Tibial artery (tissue), 4 donors: ENCODE results near the gene TSPAN16.
"Not testable (repeated sequence)": the region's sequence is repeated elsewhere in the genome, so short reads cannot be mapped to it uniquely, and the experiment has no call there.

ENCODE experiments used
- DNase-seq, 2 donors: peaks; one replicate each; pipeline ENCODE4 v3.0.0-alpha.2; 2019
- H3K27ac ChIP-seq, 2 donors: fragments of 200-600 bp; sonication (generic) in 1 of 2; 1 replicate in 1 of 2; 2 replicates in 1 of 2; pipeline ENCODE4 v1.5.1; 2018 to 2019; ENCODE audit warnings: mild to moderate bottlenecking in 1 of 2
- H3K27me3 ChIP-seq, 2 donors: fragments of 200-600 bp; sonication (generic) in 1 of 2; one replicate each; pipeline versions ENCODE4 v1.5.1 to v1.6.0; 2016 to 2019
- H3K36me3 ChIP-seq, 3 donors: fragments of 200-600 bp; sonication (generic) in 2 of 3; one replicate each; pipeline ENCODE4 v1.5.1; 2016 to 2019; ENCODE audit warnings: mild to moderate bottlenecking in 2 of 3
- H3K4me1 ChIP-seq, 4 donors: fragments of 200-600 bp; sonication (generic) in 2 of 4; 1 replicate in 3 of 4; 2 replicates in 1 of 4; pipeline ENCODE4 v1.5.1; 2016 to 2019
- H3K4me3 ChIP-seq, 2 donors: fragments of 200-600 bp; sonication (generic) in 1 of 2; 1 replicate in 1 of 2; 2 replicates in 1 of 2; pipeline ENCODE4 v1.5.1; 2018 to 2019; ENCODE audit warnings: mild to moderate bottlenecking in 2 of 2
- H3K9me3 ChIP-seq, 3 donors: fragments of 200-600 bp; sonication (generic) in 1 of 3; one replicate each; pipeline ENCODE4 v1.5.1; 2016 to 2019
- intact Hi-C: fragments of 100-400 bp; cut with DNase I; formaldehyde crosslinking; loops from one replicate; pipeline ENCODE4 v1.15.0; 2023; ENCODE audit warnings: low total_unique reads
- TF ChIP-seq, protein P1 (sequence below), 2 experiments: fragments of 200-600 bp in 1 of 2; fragments of 450-650 bp in 1 of 2; IDR thresholded peaks; one replicate each; pipeline ENCODE4 v1.5.1; 2017 to 2019; ENCODE audit warnings: antibody characterized with exemption in 2 of 2, mild to moderate bottlenecking in 1 of 2, moderate library complexity in 1 of 2

The TSPAN16 gene

GRCh38 chr19:11337080-11337479, 41.1 kb downstream of the TSPAN16 start:
- no peak overlapping the region for H3K4me3 ChIP-seq
- no peaks in the 10 kb centered on the region for H3K9me3 ChIP-seq
- peaks cover 44 to 62% (median 52%) of the 10 kb centered on the region in 3 donors for H3K36me3 ChIP-seq
- TF ChIP-seq, protein P1, sequence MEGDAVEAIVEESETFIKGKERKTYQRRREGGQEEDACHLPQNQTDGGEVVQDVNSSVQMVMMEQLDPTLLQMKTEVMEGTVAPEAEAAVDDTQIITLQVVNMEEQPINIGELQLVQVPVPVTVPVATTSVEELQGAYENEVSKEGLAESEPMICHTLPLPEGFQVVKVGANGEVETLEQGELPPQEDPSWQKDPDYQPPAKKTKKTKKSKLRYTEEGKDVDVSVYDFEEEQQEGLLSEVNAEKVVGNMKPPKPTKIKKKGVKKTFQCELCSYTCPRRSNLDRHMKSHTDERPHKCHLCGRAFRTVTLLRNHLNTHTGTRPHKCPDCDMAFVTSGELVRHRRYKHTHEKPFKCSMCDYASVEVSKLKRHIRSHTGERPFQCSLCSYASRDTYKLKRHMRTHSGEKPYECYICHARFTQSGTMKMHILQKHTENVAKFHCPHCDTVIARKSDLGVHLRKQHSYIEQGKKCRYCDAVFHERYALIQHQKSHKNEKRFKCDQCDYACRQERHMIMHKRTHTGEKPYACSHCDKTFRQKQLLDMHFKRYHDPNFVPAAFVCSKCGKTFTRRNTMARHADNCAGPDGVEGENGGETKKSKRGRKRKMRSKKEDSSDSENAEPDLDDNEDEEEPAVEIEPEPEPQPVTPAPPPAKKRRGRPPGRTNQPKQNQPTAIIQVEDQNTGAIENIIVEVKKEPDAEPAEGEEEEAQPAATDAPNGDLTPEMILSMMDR (IDR thresholded peaks at IDR 0.05): no peak
- intact Hi-C loops: loop anchor here (5.0 kb wide), 1 partner anchor 45 kb away; no protein-coding TSS in a partner anchor
- peaks cover 0 to 21% (median 17%) of the 10 kb centered on the region in 4 donors for H3K4me1 ChIP-seq
- DNase-seq: no peak
- no peak overlapping the region for H3K27ac ChIP-seq
- H3K27me3 ChIP-seq: no peaks in the 10 kb centered on the region

- TF ChIP-seq, protein P1 (IDR thresholded peaks at IDR 0.05): no peak
- H3K9me3 ChIP-seq: no peaks in the 10 kb centered on the region
- peaks cover 0 to 26% (median 17%) of the 10 kb centered on the region in 4 donors for H3K4me1 ChIP-seq
- H3K27me3 ChIP-seq: no peaks in the 10 kb centered on the region
- intact Hi-C loops: loop anchor here (5.0 kb wide), 1 partner anchor 46 kb away; no protein-coding TSS in a partner anchor
- peak overlapping the region in 1 of 2 donors; percentile 89 for H3K4me3 ChIP-seq
- H3K27ac ChIP-seq: peak overlapping the region; percentile 80 to 81
- H3K36me3 ChIP-seq: peaks cover 35 to 60% (median 41%) of the 10 kb centered on the region in 3 donors
- no peak for DNase-seq
Measured at GRCh38 chr19:11338121-11338520, 42.2 kb downstream of the TSPAN16 start.

GRCh38 chr19:11338569-11339253, 42.8 kb downstream of the TSPAN16 start:
- Histone ChIP-seq H3K27me3 (no peaks in the 10 kb centered on the region), H3K27ac (peak overlapping the region; percentile 80 to 81), H3K9me3 (no peaks in the 10 kb centered on the region), H3K36me3 (peaks cover 29 to 54% (median 36%) of the 10 kb centered on the region in 3 donors), H3K4me1 (peaks cover 0 to 32% (median 21%) of the 10 kb centered on the region in 4 donors), H3K4me3 (peak overlapping the region; percentile 67 to 89)
- intact Hi-C loops: loop anchor here (5.0 kb wide), 1 partner anchor 46 kb away; no protein-coding TSS in a partner anchor
- TF ChIP-seq, protein P1 (IDR thresholded peaks at IDR 0.05): no peak
- DNase-seq: no peak

DNA sequence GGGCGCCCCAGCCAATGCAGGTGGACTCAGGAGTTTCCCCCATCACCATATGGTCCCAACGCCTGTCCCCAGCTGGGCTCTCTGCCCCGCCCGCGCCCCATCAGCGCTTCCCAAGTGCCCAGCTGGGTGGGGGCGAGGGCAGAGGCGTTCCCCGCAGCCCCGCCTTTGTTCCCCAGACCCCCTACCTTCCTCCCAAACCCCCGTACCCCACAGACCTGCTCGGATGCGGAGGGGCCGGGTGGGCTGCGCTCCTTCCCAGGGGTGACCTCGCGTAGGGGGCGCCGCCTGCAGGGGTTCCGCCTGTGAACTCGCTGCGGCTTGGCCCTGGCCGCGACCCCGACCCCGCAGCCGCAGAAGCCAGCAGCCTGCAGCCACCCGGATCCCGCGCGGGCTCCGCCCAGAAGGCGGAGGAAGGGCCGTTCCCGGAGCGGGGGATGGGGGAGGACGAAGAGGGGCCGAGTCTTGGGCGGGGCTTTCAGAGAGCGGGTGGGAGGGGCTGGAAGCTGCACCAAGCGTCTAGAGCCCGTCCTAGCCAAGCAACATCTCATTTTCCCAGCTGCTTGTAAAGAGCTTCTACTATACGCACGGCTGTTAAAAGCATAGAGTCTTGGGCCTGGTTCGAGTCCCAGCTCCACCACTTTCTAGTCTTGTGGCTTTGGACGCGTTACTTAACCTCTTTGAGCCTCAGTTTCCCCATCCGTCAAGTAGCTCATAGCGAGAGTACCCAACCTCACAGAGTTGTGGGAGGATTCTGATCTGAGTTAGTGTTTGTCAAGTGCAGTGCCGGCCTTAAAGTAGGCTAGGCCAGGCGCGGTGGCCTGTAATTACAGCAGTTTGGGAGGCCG, 43.5 kb downstream of the TSPAN16 start, which contains the start of gene RAB3D:
TSS of gene RAB3D (minus strand) at position 404 of the 845 bp plus-strand sequence. CDS start 2,258 bp downstream, outside the sequence.
- H3K36me3 ChIP-seq: peaks cover 22 to 46% (median 28%) of the 10 kb centered on the region in 3 donors
- TF ChIP-seq, protein P1 (IDR thresholded peaks at IDR 0.05): no peak
- H3K4me1 ChIP-seq: peaks cover 0 to 40% (median 28%) of the 10 kb centered on the region in 4 donors
- H3K4me3 ChIP-seq: peak within 1 kb of the TSS; percentile 67 to 89
- H3K27me3 ChIP-seq: no peaks in the 10 kb centered on the region
- peak; percentile 91 to 97 for DNase-seq
- no peaks in the 10 kb centered on the region for H3K9me3 ChIP-seq
- peak within 1 kb of the TSS; percentile 80 to 81 for H3K27ac ChIP-seq
- intact Hi-C loops: loop anchor here (5.0 kb wide), 1 partner anchor 47 kb away; no protein-coding TSS in a partner anchor

- peaks cover 0 to 46% (median 34%) of the 10 kb centered on the region in 4 donors for H3K4me1 ChIP-seq
- H3K27ac ChIP-seq: peak overlapping the region; percentile 80 to 81
- H3K4me3 ChIP-seq: peak overlapping the region; percentile 67 to 89
- peaks cover 16 to 40% (median 22%) of the 10 kb centered on the region in 3 donors for H3K36me3 ChIP-seq
- intact Hi-C loops, H3K27me3 ChIP-seq, H3K9me3 ChIP-seq, DNase-seq: not testable (repeated sequence)
Measured at GRCh38 chr19:11340099-11340467, 44.1 kb downstream of the TSPAN16 start.
